Neutrophil (primary cell): ENCODE results near the gene MXD1.

Experiments used
- H3K27ac ChIP-seq: fragments of 200-600 bp; sonication (generic); 2 replicates; pipeline ENCODE4 v1.5.1; 2016; ENCODE audit warnings: mild to moderate bottlenecking, moderate library complexity
- H3K27me3 ChIP-seq: fragments of 200-600 bp; sonication (generic); 2 replicates; pipeline ENCODE4 v1.6.0; 2016; ENCODE audit warnings: mild to moderate bottlenecking
- H3K36me3 ChIP-seq: fragments of 200-600 bp; sonication (generic); 2 replicates; pipeline ENCODE4 v1.5.1; 2017
- H3K4me1 ChIP-seq, 2 experiments: fragments of 200-600 bp in 1 of 2; sonication (generic) in 1 of 2; 1 replicate in 1 of 2; 2 replicates in 1 of 2; pipeline versions ENCODE4 v1.5.1 to v1.6.1; 2013 to 2016; ENCODE audit warnings: low read depth in 1 of 2, low read length in 1 of 2, mild to moderate bottlenecking in 1 of 2, moderate library complexity in 1 of 2; ENCODE audit not compliant: control insufficient read depth in 1 of 2, insufficient read depth in 1 of 2
- H3K4me3 ChIP-seq, 2 experiments: fragments of 200-600 bp in 1 of 2; sonication (generic) in 1 of 2; 1 replicate in 1 of 2; 2 replicates in 1 of 2; pipeline ENCODE4 v1.5.1; 2013 to 2016; ENCODE audit warnings: low read depth in 1 of 2, low read length in 1 of 2, mild to moderate bottlenecking in 1 of 2, moderate library complexity in 1 of 2
- H3K9me3 ChIP-seq: fragments of 200-600 bp; sonication (generic); 2 replicates; pipeline ENCODE4 v1.5.1; 2016
- CTCF ChIP-seq: fragments of 200-600 bp; sonication (generic); IDR thresholded peaks from 2 replicates; pipeline ENCODE4 v1.5.1; 2016; ENCODE audit warnings: antibody characterized with exemption

MXD1 gene

DNA sequence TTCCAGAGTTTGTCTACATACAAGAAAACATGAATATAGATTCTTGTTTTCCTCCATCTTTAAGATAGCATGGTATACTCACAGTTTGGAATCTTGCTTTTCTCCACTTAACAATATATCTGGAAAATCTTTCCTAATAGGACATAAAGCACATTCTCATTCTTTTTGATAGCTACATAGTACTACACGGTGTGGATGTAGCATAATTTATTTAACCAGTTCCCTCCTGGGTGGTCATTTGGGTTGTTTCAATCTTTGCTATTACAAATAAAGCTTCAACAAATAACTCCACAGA, 19.7 kb downstream of the MXD1 start:
- Histone ChIP-seq H3K36me3 (peaks cover 100% of the 10 kb centered on the region), H3K27me3 (no peaks in the 10 kb centered on the region), H3K4me1 (peaks cover 99 to 100% of the 10 kb centered on the region in 2 experiments), H3K9me3 (peaks cover 4% of the 10 kb centered on the region), H3K4me3 (peak overlapping the region; percentile 32 to 94), H3K27ac (peak overlapping the region; percentile 99)
- TF ChIP-seq CTCF, result no peak

GRCh38 chr2:69935011-69935410, 20.1 kb downstream of the MXD1 start:
- Histone ChIP-seq H3K4me1 (peaks cover 99 to 100% of the 10 kb centered on the region in 2 experiments), H3K36me3 (peaks cover 100% of the 10 kb centered on the region), H3K27me3 (no peaks in the 10 kb centered on the region), H3K27ac (peak overlapping the region; percentile 99), H3K4me3 (peak overlapping the region in 1 of 2 experiments; percentile 94), H3K9me3 (peaks cover 4% of the 10 kb centered on the region)
- TF ChIP-seq CTCF, result no peak

DNA sequence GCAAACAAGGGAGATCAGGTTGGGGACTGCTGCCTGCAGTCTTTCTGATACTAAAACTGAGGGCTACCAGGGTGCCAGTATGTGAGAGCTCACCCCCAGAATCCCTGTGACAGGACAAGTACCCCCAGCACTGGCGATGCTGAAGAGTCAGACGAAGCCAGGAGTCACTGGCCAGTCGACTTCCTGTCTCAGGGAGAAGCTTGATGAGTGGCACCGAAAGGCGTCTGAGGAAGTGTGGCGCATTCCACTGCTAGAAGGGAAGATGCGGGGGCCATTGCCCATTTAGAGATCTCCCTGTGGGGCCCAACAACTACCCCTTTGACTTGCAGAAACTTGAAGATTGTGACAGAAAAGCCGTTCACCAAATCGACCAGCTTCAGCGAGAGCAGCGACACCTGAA, 22.0 kb downstream of the MXD1 start:
- H3K27ac ChIP-seq, result peak overlapping the region; percentile 99
- H3K4me1 ChIP-seq, result peaks cover 99 to 100% of the 10 kb centered on the region in 2 experiments
- no peak for TF ChIP-seq CTCF
- H3K36me3 ChIP-seq, result peaks cover 100% of the 10 kb centered on the region
- peak overlapping the region in 1 of 2 experiments; percentile 94 for H3K4me3 ChIP-seq
- no peaks in the 10 kb centered on the region for H3K27me3 ChIP-seq
- peaks cover 4% of the 10 kb centered on the region for H3K9me3 ChIP-seq

GRCh38 chr2:69937968-69938367, 23.1 kb downstream of the MXD1 start:
- no peak for TF ChIP-seq CTCF
- peaks cover 100% of the 10 kb centered on the region for H3K36me3 ChIP-seq

DNA sequence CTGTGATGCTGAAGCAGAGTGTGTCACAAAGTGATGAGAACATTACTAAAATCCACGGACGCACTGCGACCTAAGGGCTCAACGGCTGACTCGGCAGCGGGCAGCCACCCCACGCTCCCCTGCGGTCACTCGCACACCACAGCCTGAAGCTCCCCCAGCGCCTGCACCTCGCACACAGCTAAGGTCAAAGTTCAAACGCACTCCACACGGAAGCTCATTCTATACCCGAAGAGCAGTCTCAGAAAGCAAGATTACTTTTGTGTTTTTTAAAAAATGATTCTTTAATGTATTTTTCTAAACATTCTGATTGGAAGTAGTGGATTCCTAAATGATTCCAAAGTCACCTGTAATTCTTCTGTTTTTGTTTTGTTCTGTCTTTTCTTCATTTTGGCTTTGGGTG, 24.8 kb downstream of the MXD1 start:
- Histone ChIP-seq H3K36me3 (peaks cover 98% of the 10 kb centered on the region), H3K9me3 (peaks cover 7% of the 10 kb centered on the region), H3K4me1 (peaks cover 100% of the 10 kb centered on the region in 2 experiments), H3K4me3 (peak overlapping the region; percentile 1 to 13), H3K27me3 (no peaks in the 10 kb centered on the region), H3K27ac (peak overlapping the region; percentile 99)
- no peak for TF ChIP-seq CTCF

More at GRCh38 chr2:69937968-69938367, 23.1 kb downstream of the MXD1 start:
- Histone ChIP-seq H3K4me1 (peaks cover 99 to 100% of the 10 kb centered on the region in 2 experiments), H3K27me3 (no peaks in the 10 kb centered on the region), H3K4me3 (peak overlapping the region in 1 of 2 experiments; percentile 94), H3K9me3 (peaks cover 7% of the 10 kb centered on the region), H3K27ac (peak overlapping the region; percentile 99)

GRCh38 chr2:69940691-69941090, 25.8 kb downstream of the MXD1 start:
- no peaks in the 10 kb centered on the region for H3K27me3 ChIP-seq
- peaks cover 3% of the 10 kb centered on the region for H3K9me3 ChIP-seq
- H3K36me3 ChIP-seq, result peaks cover 92% of the 10 kb centered on the region
- H3K27ac ChIP-seq, result peak overlapping the region; percentile 99
- no peak for TF ChIP-seq CTCF
- H3K4me1 ChIP-seq, result peaks cover 100% of the 10 kb centered on the region in 2 experiments
- peak overlapping the region in 1 of 2 experiments; percentile 13 for H3K4me3 ChIP-seq
